NCI-H2196 (cell line): ENCODE results near the gene COX6B2.
A peak's percentile ranks its signal among the peaks of the same experiment; 100 is the strongest.

ENCODE experiments used
- DNase-seq: peaks from one replicate; lab custom pipeline; 2025; ENCODE audit not compliant: unreplicated experiment; lab: John Stamatoyannopoulos, UW

The COX6B2 gene

DNA sequence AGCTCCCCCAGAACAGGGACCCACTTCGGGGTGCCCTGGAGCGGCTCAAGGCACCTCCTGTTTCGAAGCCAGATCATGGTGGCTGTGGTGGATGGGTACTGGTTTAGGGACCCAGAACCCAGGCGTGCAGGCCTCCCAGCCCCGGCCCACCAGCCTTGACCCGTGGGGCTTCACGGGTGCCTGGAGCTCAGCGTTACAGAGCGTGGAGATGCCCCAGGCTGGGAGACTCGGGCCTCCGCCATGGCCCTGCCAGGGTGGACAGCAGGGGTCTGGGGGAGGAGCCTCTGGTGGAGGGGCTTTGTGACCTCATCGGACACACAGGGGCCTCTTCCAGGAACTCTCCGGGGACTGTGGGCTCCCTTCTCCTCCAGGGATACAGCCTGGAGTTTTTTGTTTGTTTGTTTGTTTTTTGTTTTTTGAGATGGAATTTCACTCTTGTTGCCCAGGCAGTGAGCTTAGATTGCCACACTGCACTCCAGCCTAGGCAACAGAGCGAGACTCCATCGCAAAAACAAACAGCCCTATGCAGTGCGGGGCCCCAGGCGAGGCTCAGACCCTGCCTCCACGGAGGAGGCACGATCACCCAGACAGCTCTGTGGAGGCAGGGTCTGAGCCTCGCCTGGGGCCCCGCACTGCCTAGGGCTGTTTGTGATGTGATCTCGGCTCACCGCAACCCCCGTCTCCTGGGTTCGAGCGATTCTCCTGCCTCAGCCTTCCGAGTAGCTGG is 8.6 kb upstream of the COX6B2 start, which contains the start of gene GARIN5B:
Gene GARIN5B (minus strand): TSS at position 271 of the 727 bp plus-strand sequence. CDS start 194 bp downstream, at position 77.
- DNase-seq, result no peak

DNA sequence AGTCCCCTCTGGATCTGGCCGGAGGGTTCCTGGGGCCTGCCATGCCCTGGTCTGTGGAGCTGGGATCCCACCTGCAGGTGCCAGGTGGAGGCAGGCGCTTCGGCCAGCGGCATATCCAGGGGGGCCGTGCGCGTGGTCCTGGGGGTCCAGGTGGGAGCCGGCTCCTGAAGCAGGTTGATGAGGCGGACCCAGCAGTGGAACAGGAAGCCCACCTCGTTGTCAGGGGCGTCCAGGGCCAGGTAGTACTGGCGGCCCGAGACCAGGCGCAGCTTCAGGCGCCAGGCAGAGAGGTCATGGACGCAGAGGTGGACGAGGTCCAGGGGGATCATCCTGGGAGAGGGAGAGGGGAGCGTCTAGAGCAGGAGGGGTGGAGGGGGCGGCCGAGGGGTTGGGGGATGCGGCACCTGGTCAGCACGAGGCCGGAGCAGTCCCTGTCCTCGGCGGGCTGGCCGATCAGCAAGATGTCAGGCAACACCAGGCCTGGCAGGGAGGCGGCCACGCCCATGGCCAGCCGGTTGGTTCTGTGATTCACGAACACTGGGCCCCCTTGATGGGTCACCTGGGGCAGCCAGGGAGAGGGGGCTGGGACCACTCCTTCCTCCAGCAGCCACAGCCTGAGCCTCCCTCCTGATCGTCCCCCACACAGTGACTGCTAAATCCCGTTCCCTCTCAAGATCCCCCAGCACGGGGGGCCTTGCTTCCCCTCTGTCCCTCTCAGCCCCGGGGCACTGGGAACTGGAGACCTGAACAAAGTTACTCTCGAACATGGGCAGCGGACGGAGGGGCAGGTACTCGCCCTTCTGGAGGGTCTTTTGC is 7.9 kb upstream of the COX6B2 start:
- DNase-seq, result no peak

DNA sequence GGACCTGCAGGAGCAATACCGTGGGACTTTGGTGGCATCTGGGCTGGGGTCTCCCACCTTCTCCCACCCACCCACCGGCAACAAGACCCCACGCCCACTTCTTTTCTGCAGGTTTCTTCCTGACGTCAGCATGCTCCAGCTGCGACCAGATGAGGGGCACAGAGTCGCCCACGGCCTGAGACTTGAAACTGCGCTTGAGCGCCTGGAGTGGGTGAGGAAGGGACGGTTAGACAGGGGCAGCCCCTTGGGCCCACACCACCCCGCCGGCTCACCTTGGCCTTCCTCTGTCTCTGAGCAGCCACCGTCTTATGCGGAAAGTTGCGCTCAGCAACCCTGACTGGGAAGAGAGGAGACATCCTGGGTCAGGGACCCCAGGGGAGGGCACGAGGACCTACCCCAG is 6.4 kb upstream of the COX6B2 start:
- no peak for DNase-seq

DNA sequence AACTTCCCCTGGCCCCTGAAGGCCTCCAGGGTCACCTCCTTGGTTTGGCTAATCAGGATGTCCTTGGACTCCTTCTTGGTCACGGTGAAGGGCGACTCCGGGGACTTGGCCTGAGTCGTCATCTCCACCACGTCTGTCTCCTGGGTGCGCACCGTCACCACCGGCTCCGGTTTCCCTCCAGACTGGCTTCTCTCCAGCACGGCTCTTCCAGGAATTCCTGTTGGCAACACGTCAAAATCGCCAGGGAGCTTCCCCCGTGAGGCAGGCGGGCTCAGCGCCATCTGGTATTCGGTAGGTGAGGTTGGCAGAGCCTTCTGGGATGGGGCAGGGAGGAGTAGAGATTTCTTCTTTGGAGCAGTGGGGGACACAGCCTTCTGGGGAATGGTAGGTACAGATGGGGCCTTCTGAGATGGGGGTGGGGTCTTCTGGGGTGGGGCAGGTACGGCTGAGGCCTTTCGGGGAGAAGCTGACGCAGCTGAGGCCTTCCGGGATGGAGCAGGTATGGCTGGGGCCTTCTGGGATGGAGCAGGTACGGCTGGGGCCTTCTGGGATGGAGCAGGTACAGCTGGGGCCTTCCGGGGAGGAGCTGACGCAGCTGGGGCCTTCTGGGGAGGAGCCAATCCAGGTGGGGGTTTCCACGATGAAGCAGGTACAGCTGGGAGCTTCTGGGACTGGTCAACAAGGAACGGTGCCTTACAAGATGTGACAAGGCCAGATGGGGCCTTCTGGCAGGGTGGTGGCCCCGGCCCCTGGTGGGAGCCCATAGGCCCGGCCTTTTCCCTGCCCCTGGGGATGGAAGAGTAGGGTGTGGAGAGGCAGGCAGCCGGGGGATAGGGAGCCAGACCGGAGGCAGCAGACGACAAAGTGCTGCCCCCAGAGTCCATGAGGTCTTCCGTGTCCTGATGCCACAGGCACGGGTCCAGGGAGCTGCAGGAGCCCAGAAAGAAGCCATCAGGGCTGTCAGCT is 4.7 kb upstream of the COX6B2 start:
- no peak for DNase-seq

DNA sequence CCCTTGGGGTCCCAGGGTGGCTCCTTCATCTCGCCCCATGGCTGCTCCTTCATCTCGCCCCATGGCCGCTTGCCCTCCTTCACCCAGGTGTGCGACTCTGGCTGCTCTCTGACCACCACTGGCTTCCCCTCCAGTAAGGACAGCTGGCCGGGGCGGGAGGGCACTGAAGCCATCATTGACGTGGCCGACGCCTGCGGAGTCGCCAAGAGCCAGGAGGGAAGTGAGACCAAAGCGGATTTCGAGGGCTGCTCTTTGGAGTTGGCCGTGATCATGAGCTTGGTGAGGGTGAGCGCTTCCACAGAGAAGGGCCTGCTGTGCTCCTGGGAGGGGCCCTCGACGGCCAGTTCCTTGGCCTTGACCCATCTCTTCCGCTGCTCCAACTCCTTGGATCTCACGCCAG is 4.0 kb upstream of the COX6B2 start:
- DNase-seq, result no peak

DNA sequence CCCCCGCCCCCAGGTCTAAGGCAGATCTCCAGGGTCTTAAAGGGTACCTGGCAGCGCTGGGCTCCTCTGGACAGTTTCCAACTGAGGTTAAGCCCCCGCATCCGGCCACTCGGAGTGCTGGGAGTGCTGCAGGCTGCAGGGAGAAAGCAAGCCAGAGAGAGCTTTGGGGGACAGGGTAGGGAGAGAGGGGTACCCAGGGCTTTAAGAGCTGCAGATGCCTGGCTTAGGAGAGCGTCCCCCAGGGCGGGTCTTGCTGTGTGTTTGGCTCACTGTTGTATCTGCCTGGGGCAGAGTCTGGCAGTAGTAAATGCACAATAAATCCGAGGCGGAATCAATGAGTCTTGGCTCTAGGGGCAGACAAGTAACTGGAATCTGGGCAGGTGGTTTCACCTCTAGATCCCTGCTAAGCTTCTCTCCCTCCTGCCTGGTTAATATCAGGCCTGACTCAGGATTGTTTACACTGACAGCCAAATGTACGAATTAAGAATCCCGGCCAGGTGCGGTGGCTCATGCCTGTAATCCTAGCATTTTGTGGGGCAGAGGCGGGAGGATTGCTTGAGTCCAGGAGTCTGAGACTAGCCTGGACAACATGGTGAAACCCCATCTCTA is 798 bp upstream of the COX6B2 start:
- DNase-seq, result no peak

DNA sequence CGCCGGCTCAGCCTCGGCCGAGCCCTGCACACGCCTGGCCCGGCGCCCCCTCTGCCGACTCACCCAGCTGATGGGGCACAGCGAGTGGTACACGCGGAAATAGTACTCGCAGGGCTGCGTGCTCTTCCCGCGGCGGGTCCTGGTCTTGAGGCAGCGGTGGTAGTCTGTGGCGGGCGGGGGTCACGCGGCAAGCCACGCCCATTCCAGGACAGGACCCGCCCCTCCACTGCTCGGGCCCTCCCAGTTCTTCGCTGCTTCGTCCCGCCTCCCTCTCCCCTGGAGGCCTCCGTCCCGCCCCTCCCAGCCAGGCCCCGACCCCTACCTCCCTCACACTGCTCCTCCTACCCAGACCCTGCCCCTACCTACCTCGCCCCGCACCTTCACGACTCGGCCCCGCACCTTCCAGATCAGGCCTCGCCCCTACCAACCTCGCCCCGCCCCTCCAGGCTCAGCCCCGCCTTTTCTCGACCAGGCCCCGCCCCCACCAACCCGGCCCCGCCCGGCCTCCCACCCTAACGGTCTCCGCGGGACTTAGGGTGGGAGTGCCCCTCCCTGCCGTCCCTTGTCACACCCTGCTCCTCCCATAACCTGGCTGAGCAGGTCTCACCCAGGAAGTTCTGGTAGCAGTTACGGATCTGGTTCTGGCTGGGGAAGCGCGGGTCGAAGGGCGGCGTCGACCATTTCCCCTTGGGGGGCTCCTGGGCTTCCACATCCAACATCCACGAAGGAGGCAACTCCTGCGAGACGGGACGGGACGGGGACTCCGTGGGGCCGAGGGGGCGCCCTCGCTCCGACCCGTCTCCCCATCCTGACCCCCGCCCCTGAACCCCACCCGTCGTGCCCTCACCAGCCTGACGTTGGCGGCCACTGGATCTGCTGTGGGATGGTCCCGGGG is 469 bp downstream of the COX6B2 start:
- DNase-seq, result peak; percentile 60

DNA sequence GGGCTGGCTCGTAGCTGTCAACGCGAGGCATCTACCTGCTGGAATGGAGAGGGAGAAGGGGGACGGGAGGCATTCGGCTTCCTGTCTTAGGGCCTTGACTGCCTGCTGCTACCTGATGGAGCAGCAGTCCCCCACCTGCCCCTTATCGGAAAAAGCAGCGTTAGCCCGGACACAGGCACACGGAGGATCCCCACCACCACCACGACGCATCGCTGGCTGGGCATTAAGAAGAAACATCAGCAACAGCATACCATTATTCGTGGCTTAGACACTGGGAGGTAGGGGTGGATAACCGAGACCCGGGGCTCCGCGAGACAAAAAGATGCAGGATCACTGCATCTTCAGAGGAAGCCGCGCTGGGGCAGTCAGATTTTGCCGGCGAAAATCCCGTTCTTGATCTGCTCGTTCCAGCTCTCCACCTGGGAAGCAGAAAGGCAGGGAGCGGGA is 1.1 kb downstream of the COX6B2 start:
- no peak for DNase-seq

DNA sequence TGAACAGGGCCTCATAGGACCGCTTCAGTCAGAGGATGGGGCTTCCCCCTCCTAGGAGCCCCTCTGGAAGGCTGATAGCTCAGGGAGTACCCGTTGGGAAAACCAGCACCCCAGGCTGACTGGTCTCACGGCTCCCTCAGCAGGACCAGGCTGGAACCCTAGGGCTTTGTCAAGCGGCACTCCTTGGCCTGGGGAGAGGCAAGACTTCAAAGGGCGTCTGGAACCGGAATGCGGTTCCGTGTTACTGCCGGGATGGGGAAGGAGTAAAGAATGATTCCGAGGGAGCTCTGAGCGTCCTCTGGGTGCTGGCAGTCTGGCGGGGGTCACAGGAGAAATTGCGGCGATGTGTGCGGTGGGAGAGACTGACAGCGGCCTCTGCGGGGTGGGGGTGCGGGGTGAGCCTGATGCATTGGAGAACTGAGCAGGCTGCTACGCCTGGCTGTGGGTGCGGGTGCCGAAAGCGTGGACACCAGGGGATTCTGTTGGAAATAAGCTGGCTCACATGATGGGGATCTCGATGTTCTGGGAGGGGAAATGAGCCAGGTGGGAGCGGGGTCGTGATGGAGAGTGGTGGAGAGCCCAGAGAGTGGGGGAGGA is 1.9 kb downstream of the COX6B2 start:
- DNase-seq, result no peak

DNA sequence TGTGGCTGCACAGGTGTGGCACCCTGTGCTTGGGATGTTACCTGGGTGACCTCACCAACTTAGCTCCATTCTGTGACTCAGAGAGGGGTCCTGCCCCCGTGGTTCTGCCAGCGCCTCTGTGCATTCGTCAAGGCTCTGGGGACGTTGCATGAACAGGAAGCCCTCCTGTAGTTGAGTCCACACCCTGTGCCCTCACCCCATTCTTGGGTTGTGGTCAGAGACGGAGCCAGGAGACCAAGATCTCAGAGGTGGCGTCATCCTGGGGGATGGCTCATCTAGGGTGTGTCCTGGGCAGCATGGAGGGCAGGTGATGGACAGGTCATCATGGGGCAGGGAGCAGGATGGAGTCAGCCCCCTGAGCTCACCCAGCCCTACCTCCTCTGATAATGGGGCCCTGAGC is 2.5 kb downstream of the COX6B2 start:
- no peak for DNase-seq

DNA sequence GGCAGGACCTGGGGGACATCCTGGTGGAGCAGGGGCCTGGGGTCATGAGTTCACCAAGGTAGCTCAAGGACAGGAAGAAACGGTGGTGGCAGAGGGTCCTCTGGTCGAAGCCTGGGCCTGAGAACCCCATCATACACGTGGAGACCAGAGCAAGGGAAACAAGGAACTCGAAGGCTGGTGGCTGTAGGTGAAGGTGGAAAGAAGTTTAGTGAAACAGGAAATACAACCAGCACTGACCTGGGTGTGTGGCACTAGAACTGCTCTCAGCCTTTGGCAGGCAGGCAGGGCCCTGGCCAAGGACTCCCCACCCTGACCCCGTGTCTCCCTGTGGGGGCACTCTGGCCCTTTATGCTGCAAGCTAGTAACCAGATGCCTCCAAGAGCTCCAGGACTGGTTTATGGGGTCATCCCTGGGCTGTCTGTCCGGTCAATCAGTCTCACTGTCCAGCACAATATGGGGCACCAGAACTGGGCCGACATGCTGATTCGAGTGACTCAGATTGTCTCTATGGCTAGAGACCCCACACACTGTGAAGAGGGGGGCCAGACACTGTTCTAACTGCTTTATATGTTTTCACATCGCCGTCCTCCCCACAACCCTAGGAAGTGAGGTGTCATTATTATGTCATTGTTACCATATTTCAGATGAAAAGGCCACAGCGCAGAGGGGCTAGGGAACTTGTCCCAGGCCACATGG is 3.8 kb downstream of the COX6B2 start:
- no peak for DNase-seq

DNA sequence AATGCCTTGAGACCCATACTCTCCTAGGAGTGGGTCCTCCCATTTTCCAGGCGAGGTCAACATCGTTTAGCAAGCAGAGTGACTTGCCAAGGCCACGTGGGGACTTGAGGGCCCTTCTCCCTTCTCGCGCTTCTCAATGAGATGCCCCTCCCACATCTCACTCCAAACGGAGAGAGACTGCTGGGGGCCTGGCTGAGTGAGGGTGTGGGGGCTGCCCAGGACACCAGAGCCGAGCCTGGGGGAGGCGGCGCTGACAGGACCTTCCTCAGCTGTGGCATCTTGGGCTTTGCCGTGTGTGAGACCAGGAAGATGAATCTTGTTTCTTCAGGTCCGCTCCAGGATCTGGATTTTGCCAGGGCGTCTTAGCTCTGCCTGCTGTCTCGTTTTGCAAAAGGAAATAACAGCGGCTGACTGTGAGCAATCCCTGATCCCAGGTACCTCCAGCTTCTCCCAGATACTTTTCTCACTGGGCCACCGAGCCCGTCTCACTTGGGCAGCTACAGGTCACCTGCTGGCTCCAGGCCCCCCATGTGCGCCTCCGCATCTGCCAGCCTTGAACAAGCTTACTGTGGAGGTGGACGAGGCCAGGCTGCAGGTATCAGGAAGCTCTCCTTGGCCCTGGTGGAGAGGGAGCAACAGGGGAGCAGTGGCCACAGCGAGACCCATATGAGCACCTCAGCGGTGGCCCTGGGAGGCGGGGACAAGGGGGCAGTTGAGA is 6.0 kb downstream of the COX6B2 start:
- no peak for DNase-seq

DNA sequence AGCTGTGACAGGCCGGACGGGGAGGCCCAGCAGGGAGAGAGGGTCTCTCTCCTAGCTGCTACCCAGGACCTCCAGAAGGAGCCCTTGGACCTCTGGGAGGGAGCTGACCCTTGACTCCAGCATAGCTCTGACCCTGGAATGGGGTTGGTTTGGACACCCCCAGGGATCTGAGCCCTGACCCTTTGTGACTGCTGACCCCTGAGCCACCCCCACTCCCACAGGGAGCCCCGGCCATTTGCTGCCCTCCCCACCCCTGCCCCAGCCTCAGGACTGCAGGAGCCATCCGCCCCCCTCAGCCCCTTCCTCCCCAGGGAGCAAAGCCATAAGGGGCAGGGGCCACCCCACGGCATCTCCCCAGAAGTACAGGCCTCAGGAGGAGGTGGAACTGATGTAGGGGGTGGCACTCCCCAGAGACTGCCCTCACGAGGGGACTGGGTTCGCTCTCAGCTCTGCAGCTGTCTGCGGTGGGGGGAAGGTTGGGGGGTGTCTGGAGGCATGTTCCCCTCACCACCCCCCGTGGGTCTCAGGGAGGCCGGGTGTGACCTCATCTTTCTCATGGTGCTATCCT is 7.0 kb downstream of the COX6B2 start:
- no peak for DNase-seq

DNA sequence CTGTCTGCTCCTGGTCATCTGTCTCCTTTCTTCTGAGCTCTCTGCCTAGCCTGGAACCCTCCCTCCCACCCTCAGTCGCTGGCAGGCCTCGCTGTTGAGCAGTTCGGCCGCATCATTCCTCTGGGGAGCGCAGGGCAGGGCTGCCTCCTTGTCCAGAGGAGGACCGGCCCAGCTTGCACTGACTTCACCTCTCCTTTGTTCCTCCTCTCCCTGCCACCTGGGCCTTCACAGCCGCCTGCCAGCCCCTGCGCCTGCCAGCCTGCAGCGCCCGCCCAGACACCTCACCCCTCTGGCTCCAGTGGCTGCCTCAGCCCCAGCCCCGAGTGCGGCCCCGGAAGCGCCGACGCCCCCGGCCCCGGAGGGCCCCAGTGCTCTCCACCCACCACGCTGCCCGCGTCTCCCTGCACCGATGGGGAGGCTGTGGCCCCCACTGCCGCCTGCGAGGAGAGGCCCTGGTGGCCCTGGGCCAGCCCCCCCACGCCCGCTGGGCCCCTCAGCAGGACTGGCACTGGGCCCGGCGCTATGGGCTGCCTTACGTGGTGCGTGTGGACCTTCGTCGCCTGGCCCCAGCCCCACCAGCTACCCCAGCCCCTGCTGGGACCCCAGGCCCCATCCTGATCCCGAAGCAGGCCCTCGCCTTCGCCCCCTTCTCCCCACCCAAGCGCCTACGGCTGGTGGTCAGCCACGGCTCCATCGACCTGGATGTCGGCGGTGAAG is 7.6 kb downstream of the COX6B2 start:
- DNase-seq, result no peak

DNA sequence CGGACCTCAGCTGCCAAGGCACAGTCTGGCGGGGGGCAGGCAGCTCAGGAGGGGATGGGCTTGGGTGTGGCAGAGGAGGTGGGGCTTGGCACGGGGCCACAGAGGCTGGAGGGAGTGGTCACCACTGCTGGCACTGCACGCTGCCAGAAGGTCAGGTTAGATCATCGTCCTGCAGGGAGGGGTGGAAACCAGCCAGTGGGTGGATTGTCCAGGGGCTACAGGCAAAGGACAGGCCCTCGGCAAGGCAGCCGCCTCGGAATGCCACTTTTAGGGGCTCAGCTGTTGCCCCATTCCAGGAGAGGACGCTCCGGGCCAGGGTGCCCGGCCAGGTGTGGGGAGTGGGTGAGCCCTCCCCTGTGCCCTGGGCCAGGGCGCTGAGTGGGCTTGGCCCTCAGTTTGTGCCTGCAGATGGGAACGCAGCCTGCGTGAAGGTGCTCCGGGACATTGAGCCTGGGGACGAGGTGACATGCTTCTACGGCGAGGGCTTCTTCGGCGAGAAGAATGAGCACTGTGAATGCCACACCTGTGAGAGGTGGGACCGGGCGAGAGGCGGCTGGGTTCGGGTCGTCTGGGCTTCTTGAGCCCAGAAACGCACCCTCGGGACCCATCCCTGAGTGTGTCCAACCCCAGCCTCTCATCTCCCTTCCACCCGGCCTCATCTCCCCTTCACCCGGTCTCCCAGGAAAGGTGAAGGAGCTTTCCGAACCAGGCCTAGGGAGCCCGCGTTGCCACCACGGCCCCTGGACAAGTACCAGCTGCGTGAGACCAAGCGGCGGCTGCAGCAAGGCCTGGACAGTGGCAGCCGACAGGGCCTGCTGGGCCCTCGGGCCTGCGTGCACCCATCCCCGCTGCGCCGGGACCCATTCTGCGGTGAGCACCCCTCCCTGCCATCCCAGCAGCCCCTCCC is 8.4 kb downstream of the COX6B2 start:
- peak; percentile 52 for DNase-seq
